Mucosa of descending colon (tissue), 3 donors: Measurements from ENCODE around the gene KAT7. TPM values are rescaled to one million over a fixed set of nuclear protein-coding genes. Genes with fewer than 3 reads are reported as not detected.

Experiments used
- ATAC-seq: fragments of 200-7000 bp; cut with Tn5 transposase; one replicate; pipeline ENCODE4 v1.9.1; 2020; ENCODE audit warnings: mild to moderate bottlenecking, moderate library complexity
- DNase-seq, 3 donors: peaks; one replicate each; pipeline ENCODE4 v3.0.0-alpha.2; 2020
- H3K36me3 ChIP-seq: fragments of 200-600 bp; one replicate; pipeline ENCODE4 v1.8.0; 2021; ENCODE audit warnings: low read depth, mild to moderate bottlenecking
- H3K4me1 ChIP-seq: fragments of 200-600 bp; one replicate; pipeline ENCODE4 v1.8.0; 2021; ENCODE audit warnings: low read depth, mild to moderate bottlenecking
- H3K4me3 ChIP-seq: fragments of 200-600 bp; one replicate; pipeline ENCODE4 v1.8.0; 2021; ENCODE audit warnings: mild to moderate bottlenecking
- H3K9me3 ChIP-seq: fragments of 200-600 bp; one replicate; pipeline ENCODE4 v1.8.0; 2021; ENCODE audit warnings: mild to moderate bottlenecking
- CTCF ChIP-seq: fragments of 200-600 bp; IDR thresholded peaks from one replicate; pipeline ENCODE4 v1.8.0; 2022; ENCODE audit warnings: antibody characterized with exemption, mild to moderate bottlenecking
- intact Hi-C, 2 donors: fragments of 100-400 bp; cut with DNase I in 1 of 2; cut with micrococcal nuclease in 1 of 2; formaldehyde crosslinking; loops; one replicate each; pipeline versions ENCODE4 v1.11.0 to v1.11.1; 2022; cut with DNase I, micrococcal nuclease
- total RNA-seq, 3 donors: library from RNA; stranded (reverse); fragmentation: NEBNext Ultra II Directional in 2 of 3; extraction: Animal tissue kit (Norgen Biotek cat#: 25700) in 2 of 3; gene quantifications; one replicate each; pipeline versions ENCODE4 v1.2.1 to v1.2.4, GENCODE V29; 2021 to 2023
- donor health status: DM: no; HTN: no; CAD: no; lungs with moderate emphysema.
- donor health status: DM: no; HTN: no; CAD: no.
- donor health status: DM: no; HTN: yes; CAD: no.

The KAT7 gene
- total RNA-seq, 3 donors from 2014 or later, result 43.7 to 73.4 (median 59.7) TPM

- intact Hi-C loops, result no loop called here
- H3K9me3 ChIP-seq, result no peaks in the 10 kb centered on the region
- no peaks in the 10 kb centered on the region for H3K36me3 ChIP-seq
- TF ChIP-seq CTCF, result no peak
- no peaks in the 10 kb centered on the region for H3K4me1 ChIP-seq
- no peak for ATAC-seq
- no peak overlapping the region for H3K4me3 ChIP-seq
- no peak for DNase-seq
Measured at GRCh38 chr17:49841548-49841947, 53.1 kb downstream of the KAT7 start.

GRCh38 chr17:49842371-49842770 lies 53.9 kb downstream of the KAT7 start:
- H3K4me1 ChIP-seq, result no peaks in the 10 kb centered on the region
- intact Hi-C loops, result no loop called here
- H3K9me3 ChIP-seq, result no peaks in the 10 kb centered on the region
- ATAC-seq, result no peak
- H3K36me3 ChIP-seq, result no peaks in the 10 kb centered on the region
- no peak for DNase-seq
- no peak overlapping the region for H3K4me3 ChIP-seq
- TF ChIP-seq CTCF, result no peak

- intact Hi-C loops, result no loop called here
- H3K4me1 ChIP-seq, result no peaks in the 10 kb centered on the region
- no peaks in the 10 kb centered on the region for H3K9me3 ChIP-seq
- TF ChIP-seq CTCF, result no peak
- no peak overlapping the region for H3K4me3 ChIP-seq
- H3K36me3 ChIP-seq, result no peaks in the 10 kb centered on the region
- ATAC-seq (no peak), DNase-seq (no peak)
Measured at GRCh38 chr17:49842846-49843245, 54.4 kb downstream of the KAT7 start.

- peak in 1 of 3 donors; percentile 34 for DNase-seq
- intact Hi-C loops, result no loop called here
- peak; percentile 55 for ATAC-seq
- H3K4me1 ChIP-seq, result no peaks in the 10 kb centered on the region
- no peak for TF ChIP-seq CTCF
- H3K36me3 ChIP-seq, result no peaks in the 10 kb centered on the region
- H3K9me3 ChIP-seq, result no peaks in the 10 kb centered on the region
- H3K4me3 ChIP-seq, result no peak overlapping the region
Measured at GRCh38 chr17:49843774-49844350, 55.4 kb downstream of the KAT7 start.

GRCh38 chr17:49845321-49845720 lies 56.8 kb downstream of the KAT7 start:
- no peaks in the 10 kb centered on the region for H3K36me3 ChIP-seq
- no peak overlapping the region for H3K4me3 ChIP-seq
- DNase-seq (peak in 1 of 3 donors; percentile 19), ATAC-seq (no peak)
- no peaks in the 10 kb centered on the region for H3K9me3 ChIP-seq
- intact Hi-C loops, result no loop called here
- no peak for TF ChIP-seq CTCF
- H3K4me1 ChIP-seq, result no peaks in the 10 kb centered on the region
